GM12878 (cell line): ENCODE measurements around the gene PRR35. TPM values are rescaled to one million over a fixed set of nuclear protein-coding genes. Genes with fewer than 3 reads are reported as not detected.

Experiments used
- ATAC-seq: fragments of 200-7000 bp; cut with Tn5 transposase; 3 replicates; pipeline ENCODE4 v1.9.1; 2020; ENCODE audit warnings: mild to moderate bottlenecking, moderate library complexity
- BruUV-seq: library from RNA; stranded (reverse); fragments of 400-500 nt; replicated peaks from 2 replicates; lab custom pipeline; 2021; lab: Mats Ljungman, UMichigan
- CTCF ChIA-PET: fragments of 300-600 bp; sonication (Branson Sonifier 250); formaldehyde crosslinking; extraction: SDS; loops from one replicate; lab custom pipeline; 2021; ENCODE audit warnings: inconsistent platforms; lab: Yijun Ruan, JAX
- POLR2A ChIA-PET: fragments of 350-600 bp; formaldehyde crosslinking; extraction: SDS; loops from one replicate; lab custom pipeline; 2021; ENCODE audit warnings: inconsistent platforms; lab: Charles Lee
- RAD21 ChIA-PET: fragments of 300-600 bp; sonication (Branson Sonifier 250); formaldehyde crosslinking; loops from one replicate; lab custom pipeline; 2023; ENCODE audit warnings: antibody characterized with exemption; ENCODE audit not compliant: unreplicated experiment; lab: Charles Lee
- SMC1A ChIA-PET: fragments of 300-600 bp; sonication (Branson Sonifier 250); formaldehyde crosslinking; loops from one replicate; lab custom pipeline; 2023; ENCODE audit not compliant: unreplicated experiment, uncharacterized antibody; lab: Charles Lee
- DNase-seq: peaks from one replicate; pipeline ENCODE4 v3.0.0-alpha.2; 2011; ENCODE audit warnings: low read depth, low spot score
- FAIRE-seq: peaks from 3 replicates; lab custom pipeline; 2011; peaks lifted over from hg19 to GRCh38; lab: Jason Lieb, UNC
- H2AFZ ChIP-seq: 2 replicates; pipeline ENCODE4 v1.6.0; 2011; ENCODE audit warnings: low read depth, low read length, control low read depth; ENCODE audit not compliant: control insufficient read depth
- H3K27ac ChIP-seq: 2 replicates; pipeline ENCODE4 v1.5.1; 2011; ENCODE audit warnings: control low read depth; ENCODE audit not compliant: control insufficient read depth, insufficient read depth
- H3K27me3 ChIP-seq, 2 experiments: replicated peaks in 1 of 2; 2 replicates each; pipeline versions ENCODE4 v1.6.0 to v1.6.1; 2011; ENCODE audit warnings: low read length in 1 of 2; ENCODE audit not compliant: control insufficient read depth in 2 of 2, insufficient read depth in 2 of 2
- H3K36me3 ChIP-seq, 2 experiments: 2 replicates each; pipeline ENCODE4 v1.5.1; 2011; ENCODE audit warnings: low read length in 1 of 2; ENCODE audit not compliant: control insufficient read depth in 2 of 2, insufficient read depth in 2 of 2
- H3K4me1 ChIP-seq: 2 replicates; pipeline ENCODE4 v1.6.1; 2011; ENCODE audit warnings: mild to moderate bottlenecking, low read length, moderate library complexity, mixed read lengths; ENCODE audit not compliant: control insufficient read depth, insufficient read depth
- H3K4me2 ChIP-seq: 2 replicates; pipeline ENCODE4 v1.6.0; 2011; ENCODE audit warnings: control low read depth; ENCODE audit not compliant: control insufficient read depth, insufficient read depth
- H3K4me3 ChIP-seq: fragments of 200-600 bp; sonication (generic); 2 replicates; pipeline ENCODE4 v1.5.1; 2016
- H3K79me2 ChIP-seq: 2 replicates; pipeline ENCODE4 v1.6.0; 2011; ENCODE audit warnings: low read length; ENCODE audit not compliant: control insufficient read depth, insufficient read depth
- H3K9ac ChIP-seq: 2 replicates; pipeline ENCODE4 v1.8.0; 2011; ENCODE audit warnings: low read length, control low read depth, mixed read lengths; ENCODE audit not compliant: control insufficient read depth, insufficient read depth
- H3K9me3 ChIP-seq: replicated peaks from 3 replicates; pipeline ENCODE4 v1.5.1; 2011; ENCODE audit warnings: mild to moderate bottlenecking, low read length; ENCODE audit not compliant: control insufficient read depth, insufficient read depth
- H4K20me1 ChIP-seq: 2 replicates; pipeline ENCODE4 v1.6.0; 2011; ENCODE audit not compliant: control insufficient read depth, insufficient read depth
- CBFB ChIP-seq: IDR thresholded peaks from 2 replicates; pipeline ENCODE4 v1.6.1; 2016; ENCODE audit warnings: antibody characterized with exemption, low read depth
- CHD1 ChIP-seq: IDR thresholded peaks from 2 replicates; pipeline ENCODE4 v1.6.1; 2012; ENCODE audit warnings: low read depth, low read length, improper control_type of control experiment
- JUND ChIP-seq: IDR thresholded peaks from 2 replicates; pipeline ENCODE4 v1.6.1; 2012; ENCODE audit warnings: low read depth, mild to moderate bottlenecking, low read length, improper control_type of control experiment, moderate library complexity
- PAX8 ChIP-seq: fragments of 450-650 bp; IDR thresholded peaks from 2 replicates; pipeline ENCODE4 v1.6.1; 2017; ENCODE audit warnings: mild to moderate bottlenecking, moderate library complexity
- POLR2AphosphoS5 ChIP-seq: IDR thresholded peaks from 2 replicates; pipeline ENCODE4 v1.6.1; 2011; ENCODE audit warnings: mild to moderate bottlenecking, low read length, inconsistent platforms
- SREBF1 ChIP-seq: IDR thresholded peaks from 2 replicates; pipeline ENCODE4 v1.6.1; 2012; ENCODE audit warnings: mild to moderate bottlenecking, low read length
- STAT3 ChIP-seq: IDR thresholded peaks from 2 replicates; pipeline ENCODE4 v1.6.1; 2011; ENCODE audit warnings: low read depth, low read length, improper control_type of control experiment
- WGBS: methylation state at CpG from one replicate; pipeline ENCODE4 v1.1.6; 2016; ENCODE audit warnings: low lambda C conversion rate; ENCODE audit not compliant: insufficient replicate concordance, insufficient coverage; ENCODE audit errors: missing lambda C conversion rate; 5-methylcytosine and 5-hydroxymethylcytosine counted together
- in situ Hi-C: fragments of 300-500 bp; cut with MboI; formaldehyde crosslinking; loops from 9 replicates; pipeline ENCODE4 v1.14.3; 2018; ENCODE audit warnings: mixed read lengths
- intact Hi-C: fragments of 100-400 bp; cut with micrococcal nuclease; formaldehyde crosslinking; loops from one replicate; pipeline ENCODE4 v1.14.2; 2022; ENCODE audit not compliant: unreplicated experiment
- polyA plus RNA-seq, 11 experiments: library from polyadenylated mRNA; depleted of rRNA in 4 of 11; unstranded in 6 of 11; stranded (reverse) in 5 of 11; fragments of >200 nt; fragmentation: Nextera tagmentation in 4 of 11; fragmentation: Illumina TruSeq in 1 of 11; extraction: Ambion mirVana in 4 of 11; extraction: Trizol in 1 of 11; gene quantifications; 1 replicate in 1 of 11; 2 replicates in 10 of 11; pipeline versions ENCODE4 v1.2.1 to v1.2.3, GENCODE V29; 2011 to 2016; ENCODE audit warnings: inconsistent platforms in 2 of 11, missing spikeins in 2 of 11, low read depth in 1 of 11
- total RNA-seq, 4 experiments: library from RNA; depleted of rRNA in 3 of 4; stranded (reverse); fragments of >200 nt in 3 of 4; fragmentation: Illumina TruSeq in 1 of 4; extraction: Trizol in 1 of 4; gene quantifications; 2 replicates each; pipeline versions ENCODE4 v1.2.1 to v1.2.3, GENCODE V29; 2013 to 2021
- TF ChIP-seq, protein P1 (sequence below): fragments of 450-650 bp; IDR thresholded peaks from 2 replicates; pipeline ENCODE4 v1.6.1; 2017; ENCODE audit warnings: mild to moderate bottlenecking, moderate library complexity
- TF ChIP-seq, protein P2 (sequence below): IDR thresholded peaks from 2 replicates; pipeline ENCODE4 v1.6.1; 2012; ENCODE audit warnings: low read depth, low read length, improper control_type of control experiment
- TF ChIP-seq, protein P3 (sequence below): IDR thresholded peaks from 2 replicates; pipeline ENCODE4 v1.6.1; 2011; ENCODE audit warnings: low read depth, mild to moderate bottlenecking, low read length, moderate library complexity, borderline replicate concordance; ENCODE audit errors: extremely low read depth

PRR35 gene
- total and polyA plus RNA-seq, 10 of the 15 experiments (the other 5 are each of a cell fraction or from before 2014, with no cell fraction given): not detected

DNA sequence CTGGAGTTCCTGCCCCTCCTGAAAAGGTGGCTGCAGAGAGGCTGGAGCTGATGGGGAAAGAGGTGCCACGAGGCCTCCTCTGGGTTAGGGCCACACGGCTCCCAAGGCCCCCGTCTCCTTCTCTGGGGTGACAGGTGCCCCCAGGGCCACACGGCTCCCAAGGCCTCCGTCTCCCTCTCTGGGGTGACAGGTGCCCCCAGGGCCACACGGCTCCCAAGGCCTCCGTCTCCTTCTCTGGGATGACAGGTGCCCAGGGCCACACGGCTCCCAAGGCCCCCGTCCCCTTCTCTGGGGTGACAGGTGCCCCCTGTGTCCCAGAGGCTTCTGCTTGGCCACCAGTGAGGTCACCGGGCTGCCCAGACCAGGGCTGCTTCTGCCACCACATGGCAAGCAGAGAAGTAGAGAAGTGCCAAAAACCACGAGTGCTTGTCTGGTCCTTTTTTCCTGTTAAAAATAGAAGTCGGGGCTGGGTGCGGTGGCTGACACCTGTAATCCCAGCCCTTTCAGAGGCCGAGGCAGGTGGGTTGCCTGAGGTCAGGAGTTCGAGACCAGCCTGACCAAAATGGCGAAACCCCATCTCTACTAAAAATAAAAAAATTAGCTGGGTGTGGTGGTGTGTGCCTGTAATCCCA is 28.6 kb upstream of the PRR35 start (continued):
- TF ChIP-seq, protein P1, sequence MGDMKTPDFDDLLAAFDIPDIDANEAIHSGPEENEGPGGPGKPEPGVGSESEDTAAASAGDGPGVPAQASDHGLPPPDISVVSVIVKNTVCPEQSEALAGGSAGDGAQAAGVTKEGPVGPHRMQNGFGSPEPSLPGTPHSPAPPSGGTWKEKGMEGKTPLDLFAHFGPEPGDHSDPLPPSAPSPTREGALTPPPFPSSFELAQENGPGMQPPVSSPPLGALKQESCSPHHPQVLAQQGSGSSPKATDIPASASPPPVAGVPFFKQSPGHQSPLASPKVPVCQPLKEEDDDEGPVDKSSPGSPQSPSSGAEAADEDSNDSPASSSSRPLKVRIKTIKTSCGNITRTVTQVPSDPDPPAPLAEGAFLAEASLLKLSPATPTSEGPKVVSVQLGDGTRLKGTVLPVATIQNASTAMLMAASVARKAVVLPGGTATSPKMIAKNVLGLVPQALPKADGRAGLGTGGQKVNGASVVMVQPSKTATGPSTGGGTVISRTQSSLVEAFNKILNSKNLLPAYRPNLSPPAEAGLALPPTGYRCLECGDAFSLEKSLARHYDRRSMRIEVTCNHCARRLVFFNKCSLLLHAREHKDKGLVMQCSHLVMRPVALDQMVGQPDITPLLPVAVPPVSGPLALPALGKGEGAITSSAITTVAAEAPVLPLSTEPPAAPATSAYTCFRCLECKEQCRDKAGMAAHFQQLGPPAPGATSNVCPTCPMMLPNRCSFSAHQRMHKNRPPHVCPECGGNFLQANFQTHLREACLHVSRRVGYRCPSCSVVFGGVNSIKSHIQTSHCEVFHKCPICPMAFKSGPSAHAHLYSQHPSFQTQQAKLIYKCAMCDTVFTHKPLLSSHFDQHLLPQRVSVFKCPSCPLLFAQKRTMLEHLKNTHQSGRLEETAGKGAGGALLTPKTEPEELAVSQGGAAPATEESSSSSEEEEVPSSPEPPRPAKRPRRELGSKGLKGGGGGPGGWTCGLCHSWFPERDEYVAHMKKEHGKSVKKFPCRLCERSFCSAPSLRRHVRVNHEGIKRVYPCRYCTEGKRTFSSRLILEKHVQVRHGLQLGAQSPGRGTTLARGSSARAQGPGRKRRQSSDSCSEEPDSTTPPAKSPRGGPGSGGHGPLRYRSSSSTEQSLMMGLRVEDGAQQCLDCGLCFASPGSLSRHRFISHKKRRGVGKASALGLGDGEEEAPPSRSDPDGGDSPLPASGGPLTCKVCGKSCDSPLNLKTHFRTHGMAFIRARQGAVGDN: no peak
- TF ChIP-seq, protein P2, sequence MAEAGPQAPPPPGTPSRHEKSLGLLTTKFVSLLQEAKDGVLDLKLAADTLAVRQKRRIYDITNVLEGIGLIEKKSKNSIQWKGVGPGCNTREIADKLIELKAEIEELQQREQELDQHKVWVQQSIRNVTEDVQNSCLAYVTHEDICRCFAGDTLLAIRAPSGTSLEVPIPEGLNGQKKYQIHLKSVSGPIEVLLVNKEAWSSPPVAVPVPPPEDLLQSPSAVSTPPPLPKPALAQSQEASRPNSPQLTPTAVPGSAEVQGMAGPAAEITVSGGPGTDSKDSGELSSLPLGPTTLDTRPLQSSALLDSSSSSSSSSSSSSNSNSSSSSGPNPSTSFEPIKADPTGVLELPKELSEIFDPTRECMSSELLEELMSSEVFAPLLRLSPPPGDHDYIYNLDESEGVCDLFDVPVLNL: no peak
- TF ChIP-seq, protein P3, sequence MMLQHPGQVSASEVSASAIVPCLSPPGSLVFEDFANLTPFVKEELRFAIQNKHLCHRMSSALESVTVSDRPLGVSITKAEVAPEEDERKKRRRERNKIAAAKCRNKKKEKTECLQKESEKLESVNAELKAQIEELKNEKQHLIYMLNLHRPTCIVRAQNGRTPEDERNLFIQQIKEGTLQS: no peak

DNA sequence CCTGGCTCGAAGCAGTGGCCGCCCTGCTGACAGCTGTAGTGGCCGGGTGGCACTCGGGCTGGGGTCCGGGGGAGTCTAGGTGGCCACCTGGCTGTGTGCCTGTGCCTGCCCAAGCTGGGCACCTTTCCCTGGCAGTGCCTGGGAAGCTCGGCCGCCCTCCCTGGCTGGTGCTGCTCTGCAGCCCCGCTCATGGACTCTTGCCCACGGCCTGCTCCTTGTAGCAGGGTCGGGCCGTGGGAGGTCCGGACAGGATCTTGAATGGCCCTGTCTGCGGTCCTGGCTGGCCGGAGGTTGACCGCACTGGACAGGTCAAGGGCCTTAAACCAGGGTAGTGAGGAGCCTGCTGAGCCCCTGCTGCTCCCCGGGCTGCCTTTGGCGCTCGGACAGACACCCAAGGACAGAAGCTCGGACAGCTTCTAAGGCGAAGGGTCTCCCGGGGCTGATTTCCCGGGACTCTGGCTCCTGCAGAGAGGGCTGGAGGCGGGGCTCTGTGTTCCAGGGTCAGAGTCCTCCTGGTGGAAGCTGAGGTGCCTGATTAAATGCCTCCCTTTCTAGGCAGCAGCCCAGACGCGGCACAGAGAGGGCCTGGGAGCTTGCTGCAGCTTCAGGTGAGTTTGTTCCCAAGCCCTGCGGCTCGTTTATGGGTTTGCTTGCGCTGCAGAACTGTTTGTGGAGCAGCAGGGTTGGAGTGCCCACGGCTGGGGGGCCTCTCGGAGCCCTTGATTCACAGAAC is 26.6 kb upstream of the PRR35 start:
- in situ Hi-C loops: loop anchor here (5.0 kb wide), 1 partner anchor 34 kb away; the partner anchor contains the start of genes NHLRC4 and PIGQ
- H4K20me1 ChIP-seq: no peaks in the 10 kb centered on the region
- TF ChIP-seq, protein P1: no peak
- TF ChIP-seq SREBF1: no peak
- no peak for TF ChIP-seq POLR2AphosphoS5
- no peak for TF ChIP-seq STAT3
- TF ChIP-seq CHD1: no peak
- no peak for TF ChIP-seq CBFB
- TF ChIP-seq JUND: no peak
- no peak for TF ChIP-seq PAX8

More for the DNA sequence above, 26.6 kb upstream of the PRR35 start:
- Histone ChIP-seq H3K9me3 (no peaks in the 10 kb centered on the region), H3K4me3 (no peak overlapping the region), H3K27ac (no peak overlapping the region), H3K4me2 (no peak overlapping the region), H2AFZ (no peak overlapping the region), H3K79me2 (peaks cover 37% of the 10 kb centered on the region), H3K27me3 (no peaks in the 10 kb centered on the region), H3K4me1 (peaks cover 5% of the 10 kb centered on the region; the same call in 1 of the 2 replicates), H3K9ac (no peak overlapping the region), H3K36me3 (peaks cover 0 to 24% of the 10 kb centered on the region in 2 experiments; a peak in 3 of 4 replicates)
- 97% methylated on average over 24 of the region's 30 CpGs for WGBS
- FAIRE-seq: no peak
- BruUV-seq: no TSS peak
- ChIA-PET CTCF (no interaction called here), RAD21 (no interaction called here), POLR2A (no interaction called here), SMC1A (interaction anchor here (0.6 kb wide), 1 partner anchor 103 kb away, joined by 3 read pairs; no protein-coding TSS in a partner anchor)
- no peak for DNase-seq
- intact Hi-C loops: no loop called here
- no peak for ATAC-seq
